ENCODE results near the gene MCEMP1. TPM values are rescaled to one million over a fixed set of nuclear protein-coding genes. Genes with fewer than 3 reads are reported as not detected.

MCEMP1 gene
- polyA plus RNA-seq, 1 donor from 2014 or later = not detected

GRCh38 chr19:7689165-7689564, 12.3 kb downstream of the MCEMP1 start:
- Histone ChIP-seq H3K4me2 (ENCODE audit: low read length) (no peak overlapping the region), H2AFZ (ENCODE audit: low read depth, low read length) (no peak overlapping the region), H3K9me3 (ENCODE audit: low read length) (no peaks in the 10 kb centered on the region), H3K36me3 (ENCODE audit: insufficient read depth, low read length) (no peaks in the 10 kb centered on the region), H3K27me3 (ENCODE audit: insufficient read depth, low read depth, low read length) (no peaks in the 10 kb centered on the region), H4K20me1 (ENCODE audit: insufficient read depth) (no peaks in the 10 kb centered on the region), H3K9me2 (ENCODE audit: insufficient read depth, low read length) (no peaks in the 10 kb centered on the region), H3F3A (ENCODE audit: insufficient read depth, low read length, poor library complexity, severe bottlenecking) (no peaks in the 10 kb centered on the region), H3K4me3 (ENCODE audit: low read length) (no peak overlapping the region), H3K9ac (ENCODE audit: low read length) (no peak overlapping the region), H3K27ac (ENCODE audit: low read length) (no peak overlapping the region), H3K79me2 (replicated peaks; ENCODE audit: insufficient read depth, low read length) (no peaks in the 10 kb centered on the region)
- no peak for TF ChIP-seq REST (IDR thresholded peaks at IDR 0.05; ENCODE audit: borderline replicate concordance)

DNA sequence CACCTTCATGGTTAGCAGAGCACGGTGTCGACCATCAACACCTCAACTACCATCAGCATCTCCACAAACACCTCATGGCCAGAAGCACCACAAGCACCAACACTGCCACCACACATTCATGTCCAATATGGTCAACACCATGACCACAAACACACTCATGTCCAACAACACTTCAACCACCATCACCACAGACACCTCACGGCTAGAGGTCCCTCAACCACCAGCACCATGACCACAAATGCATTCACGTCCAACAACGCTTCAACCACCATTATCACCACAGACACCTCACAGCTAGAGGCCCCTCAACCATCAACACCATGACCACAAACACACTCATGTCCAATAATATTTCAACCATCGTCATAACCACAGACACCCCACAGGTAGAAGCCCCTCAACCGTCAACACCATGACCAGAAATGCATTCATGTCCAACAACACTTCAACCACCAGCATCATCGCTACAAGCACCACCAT, 13.9 kb downstream of the MCEMP1 start:
- Histone ChIP-seq H3K9ac (ENCODE audit: low read length) (no peak overlapping the region), H3K4me2 (ENCODE audit: low read length) (no peak overlapping the region), H3K4me3 (ENCODE audit: low read length) (no peak overlapping the region), H3K9me3 (ENCODE audit: low read length) (no peaks in the 10 kb centered on the region), H3K9me2 (ENCODE audit: insufficient read depth, low read length) (no peaks in the 10 kb centered on the region), H2AFZ (ENCODE audit: low read depth, low read length) (no peak overlapping the region), H4K20me1 (ENCODE audit: insufficient read depth) (no peaks in the 10 kb centered on the region), H3K79me2 (replicated peaks; ENCODE audit: insufficient read depth, low read length) (no peaks in the 10 kb centered on the region), H3K27me3 (ENCODE audit: insufficient read depth, low read depth, low read length) (no peaks in the 10 kb centered on the region), H3K36me3 (ENCODE audit: insufficient read depth, low read length) (no peaks in the 10 kb centered on the region), H3F3A (ENCODE audit: insufficient read depth, low read length, poor library complexity, severe bottlenecking) (no peaks in the 10 kb centered on the region), H3K27ac (ENCODE audit: low read length) (no peak overlapping the region)
- no peak for TF ChIP-seq CTCF (IDR thresholded peaks at IDR 0.05; ENCODE audit: poor library complexity, severe bottlenecking)
- TF ChIP-seq EZH2 (IDR thresholded peaks at IDR 0.05; ENCODE audit: borderline replicate concordance, insufficient read depth, low read length, poor library complexity, severe bottlenecking) = no peak
- no peak for TF ChIP-seq RAD21 (conservative IDR thresholded peaks at IDR 0.05)
- TF ChIP-seq MXI1 (conservative IDR thresholded peaks at IDR 0.05; ENCODE audit: poor library complexity, severe bottlenecking) = no peak
- TF ChIP-seq SMC3 (conservative IDR thresholded peaks at IDR 0.05; ENCODE audit: poor library complexity) = no peak
- no peak for TF ChIP-seq POLR2AphosphoS5 (IDR thresholded peaks at IDR 0.05)
- TF ChIP-seq REST (IDR thresholded peaks at IDR 0.05; ENCODE audit: borderline replicate concordance) = no peak
- no peak for TF ChIP-seq TAF1 (IDR thresholded peaks at IDR 0.05; ENCODE audit: low read depth)
- no peak for TF ChIP-seq EP300 (conservative IDR thresholded peaks at IDR 0.05; ENCODE audit: poor library complexity, severe bottlenecking)
